Left ventricle myocardium superior (tissue), 1 donor: ENCODE results near the gene TTLL12. TPM values are rescaled to one million over a fixed set of nuclear protein-coding genes. Genes with fewer than 3 reads are reported as not detected.
"Not testable (repeated sequence)": the region's sequence is repeated elsewhere in the genome, so short reads cannot be mapped to it uniquely, and the experiment has no call there.

Source experiments
- ATAC-seq: fragments of 200-7000 bp; cut with Tn5 transposase; one replicate; pipeline ENCODE4 v1.9.1; 2020; ENCODE audit warnings: mild to moderate bottlenecking, moderate library complexity
- DNase-seq: peaks from one replicate; pipeline ENCODE4 v3.0.0-alpha.2; 2020
- intact Hi-C: fragments of 100-400 bp; cut with micrococcal nuclease; formaldehyde crosslinking; loops from one replicate; pipeline ENCODE4 v1.11.0; 2022
- total RNA-seq: library from RNA; stranded (reverse); fragmentation: NEBNext Ultra II Directional; extraction: Animal tissue kit (Norgen Biotek cat#: 25700); gene quantifications from one replicate; pipeline ENCODE4 v1.2.1, GENCODE V29; 2021
- donor health status: DM: no; HTN: yes; CAD: no; lungs with severe emphysema.

Gene TTLL12
- total RNA-seq, 1 donor from 2014 or later, result 12.3 TPM

DNA sequence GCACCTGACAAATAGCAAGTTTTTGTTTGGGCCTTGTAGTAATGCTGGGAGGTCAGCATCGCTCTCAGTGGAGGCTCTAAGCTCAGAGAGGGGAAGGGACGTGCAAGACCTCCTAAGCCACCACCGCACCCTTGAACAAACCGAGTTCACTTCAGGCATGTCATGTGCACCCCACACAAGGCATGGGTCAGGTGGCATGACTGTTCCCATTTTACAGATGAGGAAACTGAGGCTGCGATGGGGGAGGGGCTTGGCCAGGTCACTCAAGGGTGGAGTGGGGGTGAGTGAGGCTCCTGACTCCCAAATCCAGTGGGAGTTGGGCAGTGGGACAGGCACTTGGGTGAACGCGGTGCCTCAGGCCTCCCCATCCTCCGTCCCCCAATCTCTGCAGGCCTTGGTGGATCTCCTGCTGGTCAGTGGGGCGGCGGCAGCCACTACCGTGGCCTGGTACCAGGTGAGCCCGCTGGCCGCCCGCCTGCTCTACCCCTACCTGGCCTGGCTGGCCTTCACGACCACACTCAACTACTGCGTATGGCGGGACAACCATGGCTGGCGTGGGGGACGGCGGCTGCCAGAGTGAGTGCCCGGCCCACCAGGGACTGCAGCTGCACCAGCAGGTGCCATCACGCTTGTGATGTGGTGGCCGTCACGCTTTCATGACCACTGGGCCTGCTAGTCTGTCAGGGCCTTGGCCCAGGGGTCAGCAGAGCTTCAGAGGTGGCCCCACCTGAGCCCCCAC is 24.4 kb downstream of the TTLL12 start:
- no peak for DNase-seq
- ATAC-seq, result no peak
- intact Hi-C loops, result no loop called here

DNA sequence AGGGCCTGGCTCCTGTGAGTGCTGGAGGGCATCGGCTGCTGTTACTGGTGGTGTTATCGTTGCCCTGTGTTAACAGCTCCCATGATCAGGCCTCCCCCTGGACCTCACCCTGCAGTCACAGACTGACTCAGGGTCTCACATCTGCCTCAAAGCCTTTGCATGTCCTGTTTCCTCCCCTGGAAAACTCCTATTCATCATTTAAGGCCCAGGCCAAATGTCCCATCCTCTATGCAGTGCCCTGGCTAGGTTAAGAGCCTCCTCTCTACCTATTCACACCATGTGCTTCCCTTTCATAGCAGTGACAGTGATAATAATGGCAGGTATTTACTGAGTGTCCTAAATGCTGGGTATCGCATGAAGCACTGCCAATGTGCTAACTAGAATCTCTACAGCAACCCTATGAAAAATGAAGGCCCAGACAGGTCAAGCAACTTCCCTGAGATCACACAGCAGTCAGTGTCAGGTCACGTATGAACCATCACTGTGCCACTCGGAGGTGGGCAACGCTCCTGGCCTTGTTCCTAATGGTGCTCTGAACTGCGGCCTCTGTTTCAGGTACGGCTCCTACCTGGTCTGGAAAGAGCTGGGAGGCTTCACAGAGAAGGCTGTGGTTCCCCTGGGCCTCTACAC is 26.3 kb downstream of the TTLL12 start:
- ATAC-seq (no peak), DNase-seq (no peak)
- intact Hi-C loops, result no loop called here

DNA sequence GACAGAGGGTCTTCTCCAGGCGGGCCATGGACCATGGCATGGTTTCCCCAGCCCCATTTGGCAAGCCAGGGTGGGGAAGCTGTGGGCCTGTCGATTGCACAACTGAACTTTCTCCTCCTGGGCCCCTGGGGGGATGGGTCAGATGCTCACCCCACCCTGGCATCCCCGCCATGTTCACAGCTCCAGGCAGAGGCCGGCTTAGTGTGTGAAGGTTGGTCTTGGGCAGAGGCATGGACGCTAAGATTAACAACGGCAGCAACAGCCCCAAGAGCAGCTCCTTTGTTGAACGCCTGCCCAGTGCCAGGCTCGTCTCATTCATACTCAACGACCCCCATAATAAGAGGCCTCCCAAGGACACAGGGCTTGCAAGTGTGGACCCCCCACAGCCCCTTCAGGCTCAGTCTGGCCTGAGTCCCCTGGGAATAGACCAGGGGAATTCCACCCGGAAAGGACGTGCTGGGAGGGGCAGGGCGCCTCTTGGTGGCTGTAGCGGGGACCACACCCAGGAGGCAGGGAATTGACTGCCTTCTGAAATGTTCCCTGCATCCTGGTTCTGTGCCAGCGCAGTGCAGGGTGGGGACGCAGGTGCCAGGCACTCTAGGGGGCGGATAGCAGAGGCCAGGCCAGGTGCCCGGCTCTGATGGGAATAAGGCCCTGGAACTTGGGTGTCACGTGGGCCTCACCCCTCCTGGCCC is 27.3 kb downstream of the TTLL12 start:
- ATAC-seq (no peak), DNase-seq (no peak)

DNA sequence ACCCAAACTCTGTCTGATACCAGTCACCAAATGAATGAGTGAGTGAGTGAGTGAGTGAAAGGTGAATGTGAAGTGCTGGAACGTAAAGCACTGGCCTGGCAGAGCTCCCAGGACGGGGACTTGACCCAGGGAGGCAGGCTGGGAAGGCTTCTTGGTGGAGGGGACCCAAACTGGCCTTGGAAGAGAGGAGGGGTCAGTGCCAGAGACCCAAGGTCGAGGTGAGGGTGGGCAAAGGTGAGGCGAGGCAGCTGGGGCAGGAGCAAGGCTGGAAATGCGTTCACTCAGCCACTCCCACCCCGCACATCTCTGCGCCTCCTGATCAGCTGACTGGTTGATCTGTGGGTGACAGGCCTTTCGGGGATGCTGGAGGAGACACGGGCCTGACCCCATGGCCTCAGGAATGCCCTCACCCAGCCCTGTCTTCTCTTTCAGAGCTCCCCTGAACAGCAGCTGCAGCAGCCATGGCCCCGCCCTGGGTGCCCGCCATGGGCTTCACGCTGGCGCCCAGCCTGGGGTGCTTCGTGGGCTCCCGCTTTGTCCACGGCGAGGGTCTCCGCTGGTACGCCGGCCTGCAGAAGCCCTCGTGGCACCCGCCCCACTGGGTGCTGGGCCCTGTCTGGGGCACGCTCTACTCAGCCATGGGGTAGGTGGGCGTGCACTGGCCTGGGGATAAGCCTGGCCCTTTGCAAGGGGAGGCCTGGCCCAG is 28.0 kb downstream of the TTLL12 start:
- no peak for DNase-seq
- intact Hi-C loops, result no loop called here
- ATAC-seq, result peak; percentile 23

More for the DNA sequence above, 27.3 kb downstream of the TTLL12 start:
- intact Hi-C loops, result no loop called here

DNA sequence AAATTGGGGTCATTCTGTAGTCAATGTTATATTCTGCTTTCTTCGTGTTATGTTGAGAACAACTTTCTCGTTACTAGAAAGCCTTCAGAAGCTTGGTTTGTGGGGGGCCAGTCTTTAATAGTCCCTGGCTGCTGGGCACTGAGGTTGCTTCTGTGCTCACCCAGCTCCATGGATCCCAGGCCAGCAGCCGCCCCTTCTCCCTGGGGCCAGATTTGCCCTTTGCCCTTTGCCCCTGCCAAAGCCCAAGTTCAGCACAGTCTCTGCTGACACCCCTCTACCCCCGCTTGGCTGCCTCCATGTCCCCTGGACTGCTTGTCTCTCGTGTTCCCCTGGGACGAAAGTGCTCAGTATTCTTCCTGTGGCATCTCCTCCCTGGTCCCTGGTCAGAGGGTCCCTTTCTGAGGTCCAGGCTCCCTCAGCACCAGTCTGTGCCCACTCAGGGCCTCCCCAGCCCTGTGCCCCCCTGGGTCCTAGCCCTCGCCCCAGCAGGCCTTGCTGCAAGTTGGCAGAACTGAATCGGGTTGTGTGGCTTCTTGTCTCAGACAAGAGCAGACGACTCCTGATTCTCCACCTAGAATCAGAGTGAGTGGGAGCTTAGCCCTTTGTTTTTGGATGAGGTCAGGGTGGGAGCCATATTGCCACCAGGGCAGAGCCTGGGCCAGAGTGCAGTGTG is 28.9 kb downstream of the TTLL12 start:
- intact Hi-C loops, result no loop called here
- ATAC-seq (no peak), DNase-seq (no peak)

DNA sequence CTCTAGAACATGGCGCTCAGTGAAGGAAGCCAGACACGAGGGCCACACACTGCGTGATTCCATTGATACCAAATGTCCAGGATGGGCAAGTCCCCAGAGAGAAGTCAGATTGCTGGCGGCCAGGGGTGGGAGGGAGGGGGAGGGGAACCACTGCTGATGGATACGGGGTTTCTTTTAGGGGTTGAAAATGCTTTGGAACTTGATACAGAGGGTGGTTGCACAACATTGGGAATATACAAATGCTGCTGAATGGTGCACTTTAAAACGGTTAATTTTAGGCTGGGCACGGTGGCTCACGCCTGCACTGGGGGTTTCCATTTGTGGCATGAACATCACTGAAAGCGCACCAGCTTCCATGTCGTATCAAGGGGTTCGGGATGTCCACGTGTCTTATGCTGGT is 30.5 kb downstream of the TTLL12 start:
- ATAC-seq, result no peak
- DNase-seq, result no peak
- intact Hi-C loops, result no loop called here

DNA sequence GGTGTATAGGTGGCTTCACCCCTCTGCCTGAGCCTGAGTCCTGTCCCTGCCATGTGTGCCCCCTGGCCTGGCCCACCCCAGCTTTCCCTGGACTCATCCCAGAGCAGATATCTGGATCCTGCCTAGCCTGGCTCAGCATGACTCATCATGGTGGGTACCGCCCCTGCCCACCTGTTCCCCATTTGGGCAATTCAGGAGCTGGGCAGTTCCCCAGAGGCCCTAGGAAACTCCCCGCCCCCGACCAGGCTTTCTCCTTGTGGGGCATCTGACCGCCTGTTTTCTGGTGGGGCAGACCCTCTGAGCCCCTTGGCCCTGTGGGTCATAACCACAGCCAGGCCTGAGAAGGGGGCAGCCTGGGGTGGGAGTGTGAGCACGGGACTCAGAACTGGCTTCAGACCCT is 31.1 kb downstream of the TTLL12 start:
- ATAC-seq (no peak), DNase-seq (no peak)
- intact Hi-C loops, result no loop called here

DNA sequence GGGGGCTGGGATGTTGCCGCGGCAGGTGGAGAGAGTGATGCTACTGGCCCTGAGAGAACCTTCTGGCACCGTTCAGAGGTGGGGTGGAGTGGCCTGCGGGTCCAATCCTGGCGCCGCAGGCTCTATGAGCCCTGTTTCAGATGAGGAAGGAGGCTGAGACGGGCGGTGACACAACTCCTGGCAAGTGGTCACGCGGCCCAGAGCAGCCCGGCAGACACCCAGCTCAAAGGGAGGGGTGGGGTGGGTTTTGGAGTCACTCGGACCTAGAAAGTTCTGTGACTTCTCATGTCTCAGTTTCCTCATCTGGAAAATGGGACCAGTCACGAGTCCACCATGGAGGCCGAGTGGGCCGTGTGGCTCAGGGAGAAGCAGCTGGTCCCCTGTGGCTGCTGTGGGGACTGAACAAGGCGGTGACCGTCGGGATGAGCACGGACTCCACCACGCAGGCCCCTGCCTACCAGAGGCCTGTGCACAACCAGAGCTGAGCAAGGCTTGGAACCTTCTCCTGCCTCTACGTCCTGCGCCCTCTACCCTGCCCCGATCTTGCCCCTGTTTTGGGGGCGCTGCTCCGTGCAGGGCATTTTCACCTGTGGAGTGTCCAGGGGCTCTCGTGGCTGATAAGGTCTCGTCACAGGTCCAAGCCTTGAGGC is 31.9 kb downstream of the TTLL12 start:
- DNase-seq, result peak; percentile 60
- ATAC-seq, result no peak
- intact Hi-C loops, result no loop called here

DNA sequence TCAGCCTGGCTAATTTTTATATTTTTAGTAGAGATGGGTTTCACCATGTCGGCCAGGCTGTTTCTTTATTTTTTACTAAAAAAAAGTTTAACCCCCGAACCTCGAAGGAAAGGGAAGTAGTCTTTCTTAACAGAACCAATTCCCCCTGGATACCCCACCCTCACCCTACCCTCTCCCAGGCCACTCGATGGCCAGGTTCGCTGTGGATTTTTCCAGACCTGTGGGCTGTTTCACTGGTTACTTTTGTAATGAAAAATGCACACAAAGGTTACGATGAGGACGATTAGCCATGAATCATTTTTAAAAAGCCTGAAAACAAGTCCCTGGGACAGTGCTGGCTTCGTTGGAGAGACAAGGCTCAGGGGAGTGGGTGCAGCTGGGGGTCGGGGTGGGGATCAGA is 33.0 kb downstream of the TTLL12 start:
- ATAC-seq (no peak), DNase-seq (no peak)
- intact Hi-C loops, result no loop called here

DNA sequence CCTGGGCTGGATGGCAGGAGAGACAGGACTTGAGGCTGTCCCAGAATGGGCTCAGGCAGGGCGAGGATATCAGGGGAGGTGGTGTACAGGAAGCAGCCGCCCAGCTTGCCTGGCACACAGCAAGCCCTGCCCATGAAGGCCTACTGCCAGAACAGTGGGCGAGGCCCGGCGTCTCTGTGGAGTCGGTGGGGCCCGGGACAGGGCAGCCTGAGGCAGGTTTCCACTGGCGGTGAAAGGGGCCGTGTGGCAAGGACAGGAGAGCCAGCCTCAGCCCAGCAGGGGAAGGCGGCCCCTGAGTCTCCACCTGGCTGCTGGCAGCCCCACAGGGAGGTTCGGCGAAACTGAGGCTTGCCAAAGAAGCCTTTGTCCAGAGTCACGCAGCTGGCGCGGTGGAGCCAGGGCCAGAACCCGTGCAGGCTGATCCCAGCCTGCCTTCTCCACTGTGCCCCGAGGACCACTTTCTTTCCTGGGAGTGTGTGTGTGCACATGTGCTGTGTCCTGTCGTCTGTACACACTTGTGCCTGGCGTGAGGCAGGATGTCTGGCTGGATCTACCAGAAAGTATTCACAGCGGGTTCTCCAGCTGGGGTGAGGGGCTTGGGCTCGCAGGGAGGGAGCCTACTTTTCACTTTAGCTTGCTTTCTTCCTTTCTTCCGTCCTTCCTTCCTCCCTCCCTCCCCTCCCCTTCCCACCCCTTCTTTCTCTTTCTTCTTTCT is 34.4 kb downstream of the TTLL12 start:
- intact Hi-C loops, result no loop called here
- ATAC-seq, result peak; percentile 79

DNA sequence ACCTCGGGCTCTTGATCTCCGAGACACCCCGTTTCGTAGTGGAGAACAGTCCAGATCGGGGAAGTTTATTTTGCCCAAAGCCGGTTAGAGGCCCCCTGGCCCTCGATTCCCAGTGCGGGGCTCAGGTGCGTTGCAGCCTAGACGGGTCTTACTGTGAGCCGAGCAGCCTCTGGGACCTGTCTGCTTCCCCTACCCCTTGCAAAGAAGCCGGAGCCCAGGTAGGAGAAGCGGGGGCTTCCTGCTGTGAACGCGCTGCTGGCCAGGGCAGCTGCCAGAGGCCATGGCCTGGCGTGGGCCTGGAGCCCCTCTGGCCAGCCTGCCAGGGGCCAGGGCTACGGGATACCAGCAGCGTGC is 35.0 kb downstream of the TTLL12 start:
- DNase-seq (no peak), ATAC-seq (no peak)
- intact Hi-C loops, result no loop called here

More for the DNA sequence above, 34.4 kb downstream of the TTLL12 start:
- DNase-seq, result peak; percentile 83

DNA sequence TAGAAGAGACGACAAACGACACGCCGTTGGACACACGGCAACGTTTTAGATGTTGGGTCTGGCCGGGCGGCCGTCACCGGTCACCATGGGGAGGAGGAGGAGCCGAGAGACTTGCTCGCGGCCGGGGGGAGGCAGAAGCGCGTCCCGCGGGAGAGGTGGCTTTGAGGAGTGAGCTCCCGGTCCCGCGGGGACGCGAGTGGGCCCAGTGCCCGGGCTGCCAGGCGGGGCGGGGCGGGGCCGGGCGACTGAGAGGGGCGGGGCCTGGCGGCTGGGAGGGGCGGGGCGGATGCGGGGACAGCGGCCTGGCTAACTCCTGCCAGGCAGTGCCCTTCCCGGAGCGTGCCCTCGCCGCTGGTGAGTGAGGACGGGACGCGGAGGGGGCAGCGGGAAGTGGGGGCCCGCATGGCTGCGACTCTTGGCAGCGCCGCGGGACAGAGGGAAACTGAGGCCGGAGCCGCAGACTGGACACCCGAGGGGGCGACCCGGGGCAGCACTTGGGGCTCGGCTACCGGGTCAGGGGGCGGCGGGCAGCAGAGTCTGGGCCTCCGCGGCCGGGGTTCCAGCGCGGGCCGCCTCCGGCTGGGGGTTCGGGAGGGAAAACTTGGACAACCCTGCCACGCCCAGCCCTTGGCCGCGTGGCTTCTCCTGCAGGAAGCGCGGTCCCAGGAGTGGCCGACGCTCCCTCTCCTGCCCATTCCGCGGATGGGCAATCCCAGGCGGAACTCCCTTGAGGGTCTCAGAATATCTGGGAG is 35.5 kb downstream of the TTLL12 start, which contains the start of gene TSPO:
Gene TSPO (plus strand): TSS at position 309 of the 752 bp plus-strand sequence. CDS start 7,680 bp downstream, outside the sequence.
- intact Hi-C loops, result no loop called here
- ATAC-seq, result peak; percentile 88

DNA sequence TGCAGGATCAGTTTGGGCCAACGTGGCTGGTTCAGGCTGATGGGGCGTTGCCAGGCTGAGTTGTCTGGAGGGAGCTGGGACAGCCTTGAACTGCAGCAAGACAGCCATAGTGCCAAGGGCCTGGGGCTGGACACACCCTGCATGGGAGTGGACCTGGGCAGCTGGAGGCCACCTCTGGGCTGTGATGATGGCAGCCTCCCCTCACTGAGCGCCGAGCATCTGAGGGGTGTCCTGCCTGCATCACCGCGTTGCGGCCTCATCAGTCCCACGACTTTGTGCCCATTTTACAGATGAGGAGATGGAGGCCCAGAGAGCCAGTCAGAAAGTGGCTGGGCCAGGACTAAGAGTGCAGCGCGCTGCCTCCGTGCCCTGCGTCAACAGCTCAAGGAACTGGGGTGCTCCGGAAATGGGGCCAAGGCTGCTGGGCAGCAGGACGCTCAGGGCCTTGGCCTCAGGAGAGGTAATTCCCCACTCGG is 36.2 kb downstream of the TTLL12 start:
- ATAC-seq (no peak), DNase-seq (no peak)
- intact Hi-C loops, result no loop called here

More for the DNA sequence above, 35.5 kb downstream of the TTLL12 start, which contains the start of gene TSPO:
- DNase-seq, result peak; percentile 91

DNA sequence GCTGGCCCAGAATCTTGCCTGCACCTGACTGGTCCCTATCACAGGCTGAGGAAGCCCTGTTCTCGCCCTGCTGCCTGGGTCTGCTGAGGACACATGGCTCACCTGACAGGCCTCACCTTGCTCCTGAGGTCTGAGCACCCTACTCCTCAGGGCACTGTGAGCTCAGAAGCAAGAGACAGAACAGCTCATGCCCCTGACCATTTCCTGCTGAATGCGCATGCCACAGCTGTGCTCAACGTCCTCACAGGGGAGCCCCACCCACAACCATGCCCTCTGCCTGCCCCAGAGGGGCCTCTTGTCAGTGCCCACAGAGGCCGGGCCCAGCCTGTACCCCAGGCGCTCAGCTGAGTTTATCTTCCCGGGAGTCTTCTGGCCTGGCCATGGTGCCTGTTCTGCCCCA is 38.4 kb downstream of the TTLL12 start:
- DNase-seq (no peak), ATAC-seq (no peak)
- intact Hi-C loops, result no loop called here

DNA sequence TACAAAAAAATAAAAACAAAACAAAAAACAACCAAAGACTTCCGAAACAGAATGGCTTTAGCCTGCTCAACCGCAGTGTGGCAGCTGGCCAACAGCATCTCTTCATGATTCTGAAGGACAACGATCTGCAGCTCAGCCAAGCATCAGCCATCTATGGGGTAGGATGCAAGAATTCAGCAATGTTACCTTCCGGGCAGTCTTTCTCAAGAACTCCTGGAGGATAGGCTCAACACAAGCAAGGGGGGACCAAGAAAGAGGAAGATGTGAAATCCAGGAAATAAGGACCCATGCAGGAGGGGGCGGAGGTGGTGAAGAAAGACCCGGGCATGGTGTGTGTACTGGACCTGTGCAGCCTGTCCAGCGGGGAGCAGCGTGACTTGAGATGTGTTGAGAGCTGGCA is 39.1 kb downstream of the TTLL12 start:
- intact Hi-C loops, result no loop called here
- ATAC-seq, result no peak
- no peak for DNase-seq

DNA sequence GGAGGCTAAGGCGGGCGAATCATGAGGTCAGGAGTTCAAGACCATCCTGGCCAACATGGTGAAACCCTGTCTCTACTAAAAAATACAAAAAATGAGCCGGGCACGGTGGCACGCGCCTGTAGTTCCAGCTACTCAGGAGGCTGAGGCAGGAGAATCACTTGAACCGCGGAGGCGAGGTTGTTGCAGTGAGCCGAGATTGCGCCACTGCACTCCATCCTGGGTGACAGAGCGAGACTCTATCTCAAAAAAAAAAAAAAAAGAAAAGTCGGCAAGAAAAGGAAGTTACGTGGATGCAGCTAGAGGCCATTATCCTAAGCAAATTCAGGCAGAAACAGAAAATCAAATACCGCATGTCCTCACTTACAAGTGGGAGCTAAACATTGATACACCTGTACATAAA is 40.6 kb downstream of the TTLL12 start:
- intact Hi-C loops, ATAC-seq, DNase-seq: not testable (repeated sequence)

DNA sequence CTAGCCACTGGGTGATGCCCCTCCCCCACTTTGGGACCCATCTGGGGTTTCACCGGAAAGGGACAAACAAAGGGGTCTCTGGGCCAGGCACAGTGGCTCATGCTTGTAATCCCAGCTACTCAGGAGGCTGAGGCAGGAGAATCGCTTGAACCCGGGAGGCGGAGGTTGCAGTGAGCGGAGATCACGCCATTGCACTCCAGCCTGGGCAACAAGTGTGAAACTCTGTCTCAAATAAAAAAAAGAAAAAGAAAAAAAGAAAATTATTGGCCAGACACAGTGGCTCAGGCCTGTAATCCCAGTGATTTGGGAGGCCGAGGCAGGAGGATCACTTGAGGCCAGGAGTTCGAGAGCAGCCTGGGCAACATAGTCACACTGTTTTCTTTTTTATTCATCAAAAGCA is 41.6 kb downstream of the TTLL12 start:
- ATAC-seq, DNase-seq, intact Hi-C loops: not testable (repeated sequence)
